Measurements from ENCODE around the gene UBR2.

DNA sequence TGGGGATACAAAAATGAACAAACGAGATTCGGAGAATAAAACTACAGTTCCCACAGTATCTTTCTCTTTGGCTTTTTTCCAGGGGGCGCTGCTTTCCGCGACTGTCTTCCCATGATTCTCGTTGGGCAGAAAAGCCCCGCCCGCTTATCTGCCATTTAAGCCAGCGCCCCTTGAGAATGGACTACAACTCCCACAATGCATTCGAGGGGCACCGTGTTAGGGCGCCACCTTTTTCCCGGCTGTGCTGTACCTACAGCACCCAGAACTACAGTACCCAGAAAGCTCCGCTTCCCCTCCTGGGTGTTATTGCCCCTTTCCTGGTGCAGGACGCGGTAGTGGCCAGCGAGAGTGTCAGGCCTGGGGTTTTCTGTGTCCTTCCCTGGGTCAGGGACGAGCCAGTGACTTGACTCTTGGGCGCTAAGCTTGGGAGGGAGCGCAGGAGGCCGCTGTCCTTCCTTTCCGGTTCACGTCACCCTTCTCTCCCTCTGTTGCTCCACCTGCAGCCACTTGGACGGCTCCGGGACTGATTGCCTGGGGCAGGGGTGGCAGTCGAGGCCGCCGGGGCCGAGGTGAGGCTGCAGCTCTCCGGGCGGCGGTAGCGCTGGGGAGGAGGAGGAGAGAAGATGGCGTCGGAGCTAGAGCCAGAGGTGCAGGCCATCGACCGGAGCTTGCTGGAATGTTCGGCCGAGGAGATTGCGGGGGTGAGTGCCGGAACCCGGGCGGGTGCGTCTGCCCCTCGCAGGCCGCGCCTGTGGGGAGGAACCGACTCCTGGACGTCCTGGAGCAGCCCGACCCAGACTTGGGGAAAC is at the start of gene UBR2:
- TF ChIP-seq, protein P1, sequence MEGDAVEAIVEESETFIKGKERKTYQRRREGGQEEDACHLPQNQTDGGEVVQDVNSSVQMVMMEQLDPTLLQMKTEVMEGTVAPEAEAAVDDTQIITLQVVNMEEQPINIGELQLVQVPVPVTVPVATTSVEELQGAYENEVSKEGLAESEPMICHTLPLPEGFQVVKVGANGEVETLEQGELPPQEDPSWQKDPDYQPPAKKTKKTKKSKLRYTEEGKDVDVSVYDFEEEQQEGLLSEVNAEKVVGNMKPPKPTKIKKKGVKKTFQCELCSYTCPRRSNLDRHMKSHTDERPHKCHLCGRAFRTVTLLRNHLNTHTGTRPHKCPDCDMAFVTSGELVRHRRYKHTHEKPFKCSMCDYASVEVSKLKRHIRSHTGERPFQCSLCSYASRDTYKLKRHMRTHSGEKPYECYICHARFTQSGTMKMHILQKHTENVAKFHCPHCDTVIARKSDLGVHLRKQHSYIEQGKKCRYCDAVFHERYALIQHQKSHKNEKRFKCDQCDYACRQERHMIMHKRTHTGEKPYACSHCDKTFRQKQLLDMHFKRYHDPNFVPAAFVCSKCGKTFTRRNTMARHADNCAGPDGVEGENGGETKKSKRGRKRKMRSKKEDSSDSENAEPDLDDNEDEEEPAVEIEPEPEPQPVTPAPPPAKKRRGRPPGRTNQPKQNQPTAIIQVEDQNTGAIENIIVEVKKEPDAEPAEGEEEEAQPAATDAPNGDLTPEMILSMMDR (conservative IDR thresholded peaks at IDR 0.05; ENCODE audit: low read depth, low read length): peak; percentile 24; the same call in 1 of the 2 replicates
- TF ChIP-seq RFX5 (IDR thresholded peaks at IDR 0.05; ENCODE audit: low read depth, low read length): no peak
- no peak for TF ChIP-seq POLR2A (IDR thresholded peaks at IDR 0.05; ENCODE audit: low read depth, low read length)
- no peak for TF ChIP-seq SMC3 (IDR thresholded peaks at IDR 0.05; ENCODE audit: low read depth, low read length)
- TF ChIP-seq, protein P2, sequence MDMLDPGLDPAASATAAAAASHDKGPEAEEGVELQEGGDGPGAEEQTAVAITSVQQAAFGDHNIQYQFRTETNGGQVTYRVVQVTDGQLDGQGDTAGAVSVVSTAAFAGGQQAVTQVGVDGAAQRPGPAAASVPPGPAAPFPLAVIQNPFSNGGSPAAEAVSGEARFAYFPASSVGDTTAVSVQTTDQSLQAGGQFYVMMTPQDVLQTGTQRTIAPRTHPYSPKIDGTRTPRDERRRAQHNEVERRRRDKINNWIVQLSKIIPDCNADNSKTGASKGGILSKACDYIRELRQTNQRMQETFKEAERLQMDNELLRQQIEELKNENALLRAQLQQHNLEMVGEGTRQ (IDR thresholded peaks at IDR 0.05; ENCODE audit: low read depth, low read length): no peak
- TF ChIP-seq RAD21 (IDR thresholded peaks at IDR 0.05; ENCODE audit: low read length): no peak
- TF ChIP-seq FOS (IDR thresholded peaks at IDR 0.05; ENCODE audit: low read depth, low read length): peak; percentile 5; the same call in 1 of the 2 replicates
- TF ChIP-seq, protein P3, sequence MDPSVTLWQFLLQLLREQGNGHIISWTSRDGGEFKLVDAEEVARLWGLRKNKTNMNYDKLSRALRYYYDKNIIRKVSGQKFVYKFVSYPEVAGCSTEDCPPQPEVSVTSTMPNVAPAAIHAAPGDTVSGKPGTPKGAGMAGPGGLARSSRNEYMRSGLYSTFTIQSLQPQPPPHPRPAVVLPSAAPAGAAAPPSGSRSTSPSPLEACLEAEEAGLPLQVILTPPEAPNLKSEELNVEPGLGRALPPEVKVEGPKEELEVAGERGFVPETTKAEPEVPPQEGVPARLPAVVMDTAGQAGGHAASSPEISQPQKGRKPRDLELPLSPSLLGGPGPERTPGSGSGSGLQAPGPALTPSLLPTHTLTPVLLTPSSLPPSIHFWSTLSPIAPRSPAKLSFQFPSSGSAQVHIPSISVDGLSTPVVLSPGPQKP (IDR thresholded peaks at IDR 0.05; ENCODE audit: borderline replicate concordance, low read depth, low read length): no peak
- peak; percentile 82; the same call in 1 of the 2 replicates for TF ChIP-seq MAZ (IDR thresholded peaks at IDR 0.05; ENCODE audit: borderline replicate concordance, low read depth, low read length)
- no peak for TF ChIP-seq CHD1 (IDR thresholded peaks at IDR 0.05; ENCODE audit: low read depth, low read length)
- no peak for TF ChIP-seq BHLHE40 (IDR thresholded peaks at IDR 0.05; ENCODE audit: low read depth, low read length)
- TF ChIP-seq RCOR1 (IDR thresholded peaks at IDR 0.05; ENCODE audit: insufficient replicate concordance, low read length): no peak
- TF ChIP-seq MAFK (IDR thresholded peaks at IDR 0.05; ENCODE audit: low read depth, low read length): no peak
- no peak for TF ChIP-seq NFE2L2 (IDR thresholded peaks at IDR 0.05; ENCODE audit: low read depth, low read length)
